IPS-18a (cell line): ENCODE results near the gene EEPD1.
"Not testable (repeated sequence)": the region's sequence is repeated elsewhere in the genome, so short reads cannot be mapped to it uniquely, and the experiment has no call there.

ENCODE experiments used
- H3K27ac ChIP-seq: one replicate; pipeline ENCODE4 v1.5.1; 2013; ENCODE audit warnings: low read length
- H3K27me3 ChIP-seq: one replicate; pipeline ENCODE4 v1.6.1; 2013; ENCODE audit warnings: mild to moderate bottlenecking, low read length; ENCODE audit not compliant: control insufficient read depth, insufficient read depth
- H3K36me3 ChIP-seq: one replicate; pipeline ENCODE4 v1.6.1; 2013; ENCODE audit warnings: low read depth, low read length; ENCODE audit not compliant: control insufficient read depth
- H3K4me1 ChIP-seq: one replicate; pipeline ENCODE4 v1.6.1; 2013; ENCODE audit warnings: low read depth, low read length; ENCODE audit not compliant: control insufficient read depth
- H3K4me3 ChIP-seq: one replicate; pipeline ENCODE4 v1.5.1; 2013; ENCODE audit warnings: low read length
- H3K9ac ChIP-seq: one replicate; pipeline ENCODE4 v1.6.1; 2013; ENCODE audit warnings: mild to moderate bottlenecking, low read length, moderate library complexity
- H3K9me3 ChIP-seq: one replicate; pipeline ENCODE4 v1.6.1; 2013; ENCODE audit warnings: low read depth, low read length; ENCODE audit not compliant: control insufficient read depth

The EEPD1 gene

GRCh38 chr7:36315309-36315944 is 162.4 kb downstream of the EEPD1 start:
- H3K9me3 ChIP-seq: no peaks in the 10 kb centered on the region
- H3K36me3 ChIP-seq: no peaks in the 10 kb centered on the region
- H3K27ac ChIP-seq: no peak overlapping the region
- H3K9ac ChIP-seq: no peak overlapping the region
- no peak overlapping the region for H3K4me3 ChIP-seq
- no peaks in the 10 kb centered on the region for H3K27me3 ChIP-seq
- H3K4me1 ChIP-seq: no peaks in the 10 kb centered on the region

DNA sequence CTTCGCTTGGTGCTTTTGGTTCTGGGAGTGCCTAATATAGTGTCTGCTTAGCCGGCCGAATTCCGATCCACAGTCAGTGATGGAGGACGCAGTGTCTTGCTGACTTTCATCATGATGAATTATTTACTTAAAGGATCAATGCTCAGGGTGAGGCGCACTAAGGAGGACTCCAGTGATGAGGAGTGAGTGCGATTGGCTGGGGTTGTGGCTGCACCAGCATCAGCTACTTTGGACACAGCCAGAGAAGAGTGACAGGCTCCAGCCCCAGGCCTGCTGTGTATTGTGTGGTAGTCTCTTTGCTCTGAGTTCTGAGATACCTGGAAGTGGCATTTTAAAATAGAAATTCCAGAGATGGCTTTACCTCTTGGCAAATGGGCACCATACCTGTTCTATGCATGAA is 163.3 kb downstream of the EEPD1 start:
- Histone ChIP-seq H3K9ac (no peak overlapping the region), H3K27me3 (no peaks in the 10 kb centered on the region), H3K36me3 (no peaks in the 10 kb centered on the region), H3K4me1 (no peaks in the 10 kb centered on the region), H3K9me3 (no peaks in the 10 kb centered on the region), H3K27ac (no peak overlapping the region), H3K4me3 (no peak overlapping the region)

DNA sequence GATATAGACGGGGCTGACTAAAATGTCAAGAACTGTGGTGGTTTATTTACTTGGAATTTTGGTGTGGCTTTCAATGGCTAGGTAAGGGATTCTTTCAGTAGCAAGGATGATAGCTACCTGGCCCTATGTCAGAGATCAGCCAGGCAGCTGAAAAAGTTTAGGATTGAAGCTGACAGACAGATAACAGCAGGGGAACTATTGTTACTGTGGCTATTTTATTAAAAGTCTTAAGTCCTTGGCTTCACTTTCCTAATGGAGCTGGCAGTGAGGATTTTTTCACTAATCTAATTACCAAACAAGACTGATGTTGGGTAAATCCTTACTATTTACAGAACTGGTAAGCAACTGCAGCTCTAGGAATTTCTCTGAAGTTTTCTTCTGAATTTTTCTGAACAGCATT is 164.2 kb downstream of the EEPD1 start:
- Histone ChIP-seq H3K9ac (no peak overlapping the region), H3K4me1 (no peaks in the 10 kb centered on the region), H3K27ac (no peak overlapping the region), H3K36me3 (no peaks in the 10 kb centered on the region), H3K4me3 (no peak overlapping the region), H3K9me3 (no peaks in the 10 kb centered on the region), H3K27me3 (no peaks in the 10 kb centered on the region)

DNA sequence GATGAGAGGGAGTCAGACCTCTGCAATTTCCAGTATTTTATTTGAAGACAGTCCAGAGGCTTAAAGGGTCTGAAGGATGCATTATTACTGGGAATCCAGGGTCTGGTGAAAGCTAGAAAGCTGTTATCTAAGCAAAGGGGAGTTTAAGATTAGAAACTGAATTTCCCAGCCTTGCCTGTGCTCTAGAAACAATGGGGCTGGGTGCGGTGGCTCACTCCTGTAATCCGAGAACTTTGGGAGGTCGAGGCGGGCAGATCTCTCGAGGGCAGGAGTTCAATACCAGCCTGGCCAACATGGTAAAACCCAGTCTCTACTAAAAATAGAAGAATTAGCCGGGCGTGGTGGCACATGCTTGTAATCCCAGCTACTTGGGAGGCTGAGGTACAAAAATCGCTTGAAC is 165.1 kb downstream of the EEPD1 start:
- Histone ChIP-seq H3K27ac (no peak overlapping the region), H3K4me1 (no peaks in the 10 kb centered on the region), H3K9ac (no peak overlapping the region), H3K4me3 (no peak overlapping the region), H3K27me3 (no peaks in the 10 kb centered on the region), H3K9me3 (no peaks in the 10 kb centered on the region), H3K36me3 (no peaks in the 10 kb centered on the region)

- not testable (repeated sequence) for H3K36me3 ChIP-seq, H3K27me3 ChIP-seq, H3K27ac ChIP-seq, H3K4me1 ChIP-seq, H3K9ac ChIP-seq, H3K4me3 ChIP-seq, H3K9me3 ChIP-seq
Observed at GRCh38 chr7:36321284-36321683, 168.2 kb downstream of the EEPD1 start.

DNA sequence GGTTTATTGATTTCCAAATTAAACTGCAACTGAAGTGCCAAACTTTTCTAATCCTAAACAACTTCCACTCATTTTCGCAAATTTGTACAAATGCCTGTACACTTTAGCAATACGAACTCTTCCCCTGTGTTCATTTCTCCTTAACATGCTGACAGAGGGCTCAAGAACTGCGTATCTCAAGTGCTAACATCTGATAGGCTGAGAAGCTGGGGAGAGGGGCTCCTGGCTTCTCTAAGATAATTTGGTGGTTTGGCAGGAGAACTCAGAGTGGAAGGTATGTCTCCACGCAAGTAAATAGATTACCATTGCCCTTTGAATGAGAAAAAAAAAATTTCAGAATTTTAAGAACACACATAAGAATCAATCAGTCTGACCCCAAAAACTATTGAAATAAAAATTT is 183.3 kb downstream of the EEPD1 start:
- no peak overlapping the region for H3K27ac ChIP-seq
- no peaks in the 10 kb centered on the region for H3K9me3 ChIP-seq
- no peaks in the 10 kb centered on the region for H3K4me1 ChIP-seq
- H3K27me3 ChIP-seq: no peaks in the 10 kb centered on the region
- H3K4me3 ChIP-seq: no peak overlapping the region
- H3K9ac ChIP-seq: no peak overlapping the region
- no peaks in the 10 kb centered on the region for H3K36me3 ChIP-seq

GRCh38 chr7:36338256-36338655 is 185.2 kb downstream of the EEPD1 start:
- no peak overlapping the region for H3K27ac ChIP-seq
- no peaks in the 10 kb centered on the region for H3K36me3 ChIP-seq
- H3K4me1 ChIP-seq: no peaks in the 10 kb centered on the region
- no peaks in the 10 kb centered on the region for H3K9me3 ChIP-seq
- H3K9ac ChIP-seq: no peak overlapping the region
- no peaks in the 10 kb centered on the region for H3K27me3 ChIP-seq
- H3K4me3 ChIP-seq: no peak overlapping the region

GRCh38 chr7:36343548-36343947 is 190.5 kb downstream of the EEPD1 start:
- H3K36me3 ChIP-seq: no peaks in the 10 kb centered on the region
- no peak overlapping the region for H3K9ac ChIP-seq
- no peak overlapping the region for H3K27ac ChIP-seq
- H3K9me3 ChIP-seq: peaks cover 4% of the 10 kb centered on the region
- H3K4me1 ChIP-seq: no peaks in the 10 kb centered on the region
- no peak overlapping the region for H3K4me3 ChIP-seq
- H3K27me3 ChIP-seq: no peaks in the 10 kb centered on the region

DNA sequence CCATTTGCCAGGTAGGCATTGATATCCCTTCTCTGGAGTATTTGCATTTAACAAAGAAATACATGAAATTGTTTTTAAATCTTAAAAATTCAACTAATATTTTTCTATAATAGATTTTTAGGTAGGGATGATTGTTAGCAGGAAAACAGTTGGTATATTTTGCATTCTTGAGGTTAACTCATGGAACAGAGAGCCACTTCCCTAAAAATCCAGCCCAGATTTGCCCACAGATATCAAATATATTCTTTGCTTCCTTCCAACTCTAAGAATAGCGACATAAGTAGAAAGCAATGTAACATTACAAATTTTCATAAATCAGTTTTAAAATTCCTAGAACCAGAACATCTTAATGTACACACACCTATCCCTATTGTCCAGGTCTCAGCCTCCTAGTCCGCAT is 191.6 kb downstream of the EEPD1 start:
- no peak overlapping the region for H3K9ac ChIP-seq
- H3K4me3 ChIP-seq: no peak overlapping the region
- no peaks in the 10 kb centered on the region for H3K27me3 ChIP-seq
- no peak overlapping the region for H3K27ac ChIP-seq
- H3K36me3 ChIP-seq: no peaks in the 10 kb centered on the region
- peaks cover 4% of the 10 kb centered on the region for H3K9me3 ChIP-seq
- peaks cover 3% of the 10 kb centered on the region for H3K4me1 ChIP-seq

- no peaks in the 10 kb centered on the region for H3K36me3 ChIP-seq
- H3K27me3 ChIP-seq: no peaks in the 10 kb centered on the region
- H3K4me1 ChIP-seq: peaks cover 5% of the 10 kb centered on the region
- H3K9ac ChIP-seq: no peak overlapping the region
- H3K27ac ChIP-seq: no peak overlapping the region
- H3K9me3 ChIP-seq: peaks cover 4% of the 10 kb centered on the region
- no peak overlapping the region for H3K4me3 ChIP-seq
Observed at GRCh38 chr7:36346260-36346831, 193.3 kb downstream of the EEPD1 start.

- no peak overlapping the region for H3K27ac ChIP-seq
- H3K27me3 ChIP-seq: no peaks in the 10 kb centered on the region
- no peak overlapping the region for H3K4me3 ChIP-seq
- H3K9ac ChIP-seq: no peak overlapping the region
- peaks cover 4% of the 10 kb centered on the region for H3K9me3 ChIP-seq
- H3K4me1 ChIP-seq: peaks cover 5% of the 10 kb centered on the region
- no peaks in the 10 kb centered on the region for H3K36me3 ChIP-seq
Observed at GRCh38 chr7:36348256-36348655, 195.2 kb downstream of the EEPD1 start.

DNA sequence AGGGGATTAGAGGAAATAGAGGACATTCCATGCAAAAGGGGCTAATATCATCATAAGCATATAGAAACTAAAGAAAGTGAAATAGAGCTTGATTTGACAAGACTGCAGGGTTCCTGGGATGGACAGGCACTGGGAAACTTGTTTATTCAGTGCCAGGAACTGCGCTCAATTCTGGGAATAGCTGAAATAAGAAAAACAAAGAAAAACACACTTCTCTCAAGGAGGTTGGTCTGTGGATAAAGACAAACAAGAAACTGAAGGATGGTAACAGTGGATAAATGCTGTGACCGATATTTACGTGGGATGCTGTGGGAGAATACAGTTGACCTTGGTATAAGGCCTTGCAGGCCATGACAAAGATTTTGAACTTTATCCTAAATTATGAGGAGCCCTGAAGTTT is 195.7 kb downstream of the EEPD1 start:
- H3K9me3 ChIP-seq: peaks cover 4% of the 10 kb centered on the region
- no peak overlapping the region for H3K4me3 ChIP-seq
- H3K36me3 ChIP-seq: no peaks in the 10 kb centered on the region
- peaks cover 5% of the 10 kb centered on the region for H3K4me1 ChIP-seq
- no peak overlapping the region for H3K9ac ChIP-seq
- no peak overlapping the region for H3K27ac ChIP-seq
- H3K27me3 ChIP-seq: no peaks in the 10 kb centered on the region
